GM19372 (cell line): ENCODE results near the gene RXRA.
"Not testable (repeated sequence)": the region's sequence is repeated elsewhere in the genome, so short reads cannot be mapped to it uniquely, and the experiment has no call there.

ENCODE experiments used
- ATAC-seq: cut with Tn5 transposase; IDR thresholded peaks from one replicate; pipeline ENCODE4 v1.9.1; 2021; ENCODE audit warnings: mild to moderate bottlenecking, low read depth, moderate library complexity; ENCODE audit not compliant: unreplicated experiment

The RXRA gene

DNA sequence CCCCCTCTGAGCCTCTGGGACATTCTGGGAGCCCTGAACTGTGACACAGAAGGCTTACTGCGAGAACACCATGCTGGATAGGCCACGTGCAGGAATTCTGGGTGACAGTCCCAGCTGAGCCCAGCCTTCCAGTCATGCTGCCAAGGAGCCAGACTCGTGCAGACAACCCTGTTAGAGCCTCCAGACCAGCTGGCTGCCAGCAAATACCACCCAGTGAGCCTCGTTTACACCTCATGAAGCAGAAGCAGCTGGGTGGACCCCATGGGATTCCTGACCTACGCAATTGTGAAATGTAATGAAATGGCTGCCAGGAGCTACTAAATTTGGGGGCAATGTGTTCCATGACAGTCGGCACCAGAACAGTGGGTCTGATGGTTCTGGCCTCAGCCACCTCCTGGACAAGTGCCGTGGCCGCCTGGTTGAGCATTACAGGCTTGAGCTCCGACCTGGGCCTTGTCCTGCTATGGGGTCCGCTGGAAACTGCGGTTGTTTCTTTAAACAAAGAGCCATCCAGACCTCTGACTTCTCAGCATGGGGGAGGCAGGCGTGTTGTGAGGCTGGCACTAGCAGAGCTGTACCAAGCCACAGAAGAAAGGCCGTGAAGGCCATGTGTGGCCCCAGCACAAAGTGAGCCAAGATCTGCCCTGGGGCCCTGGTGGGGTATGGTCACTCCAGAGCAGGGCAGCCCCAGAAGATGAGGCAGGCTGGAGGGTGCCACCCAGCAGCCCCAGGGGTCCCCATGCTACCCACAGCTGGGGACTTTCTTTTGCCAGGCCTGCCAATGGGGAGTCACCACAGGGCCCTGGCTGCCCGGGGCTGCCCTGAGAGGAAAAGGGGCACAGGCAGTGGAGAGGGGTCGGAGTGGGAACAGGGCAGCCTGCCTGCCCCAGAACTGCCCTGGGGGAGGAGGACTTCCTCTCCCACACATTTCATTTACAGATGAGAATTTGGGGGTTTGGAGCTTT is 19.3 kb upstream of the RXRA start:
- no peak for ATAC-seq

DNA sequence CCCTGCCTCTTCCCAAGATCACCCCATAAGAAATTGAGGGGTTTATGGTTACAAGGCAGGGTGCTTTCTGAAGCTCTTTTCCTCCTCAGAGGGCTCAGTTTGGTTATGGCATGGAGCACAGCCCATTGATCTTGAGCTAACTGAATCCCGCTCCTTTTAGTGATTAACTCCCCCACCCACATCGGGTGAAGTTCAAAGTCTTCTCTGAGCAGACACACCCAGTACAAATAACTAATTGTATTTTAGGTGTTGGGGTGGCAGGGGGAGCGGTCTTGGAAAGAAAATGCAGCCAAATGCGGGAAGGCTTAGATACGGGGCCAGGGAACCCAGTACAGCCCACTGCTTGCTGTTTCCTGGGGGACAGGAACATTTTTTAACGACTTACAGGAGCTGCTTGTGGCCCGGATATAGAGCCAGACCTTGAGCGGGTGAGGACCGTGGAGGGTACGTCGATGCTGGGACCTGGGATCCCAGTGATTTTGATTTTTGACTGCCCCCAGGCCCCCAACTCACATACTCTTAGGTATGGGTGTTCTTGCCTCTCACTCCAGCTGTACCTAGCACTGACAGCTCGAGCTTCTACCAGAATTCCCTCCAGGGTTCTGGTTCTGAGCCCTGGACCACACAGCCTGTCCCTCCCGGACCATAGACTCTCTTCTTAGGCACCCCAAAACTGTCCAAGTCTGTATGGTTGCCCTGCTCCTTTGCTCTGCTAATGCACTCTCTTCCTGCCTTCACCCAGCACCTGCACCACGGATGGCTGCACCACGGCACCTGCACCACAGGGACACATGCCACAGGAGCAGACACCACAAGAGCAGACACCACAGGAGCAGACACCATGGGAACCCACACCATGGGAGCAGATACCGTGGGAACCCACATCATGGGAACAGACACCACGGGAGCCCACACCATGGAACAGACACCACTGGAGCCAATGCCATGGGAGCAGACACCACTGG is 18.3 kb upstream of the RXRA start:
- ATAC-seq, result no peak

DNA sequence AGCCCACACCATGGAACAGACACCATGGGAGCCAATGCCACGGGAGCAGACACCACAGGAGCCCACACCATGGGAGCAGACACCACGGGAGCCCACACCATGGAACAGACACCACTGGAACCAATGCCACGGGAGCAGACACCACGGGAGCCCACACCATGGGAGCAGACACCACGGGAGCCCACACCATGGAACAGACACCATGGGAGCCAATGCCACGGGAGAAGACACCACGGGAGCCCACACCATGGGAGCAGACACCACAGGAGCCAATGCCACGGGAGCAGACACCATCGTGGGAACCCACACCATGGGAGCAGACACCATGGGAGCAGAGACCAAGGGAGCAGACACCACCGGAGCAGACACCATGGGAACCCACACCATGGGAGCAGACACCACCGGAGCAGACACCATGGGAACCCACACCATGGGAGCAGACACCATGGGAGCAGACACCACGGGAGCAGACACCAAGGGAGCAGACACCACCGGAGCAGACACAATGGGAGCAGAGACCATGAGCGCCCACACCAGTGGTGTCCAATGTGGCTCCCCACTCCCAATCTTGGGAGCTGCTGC is 17.5 kb upstream of the RXRA start:
- ATAC-seq, result not testable (repeated sequence)

DNA sequence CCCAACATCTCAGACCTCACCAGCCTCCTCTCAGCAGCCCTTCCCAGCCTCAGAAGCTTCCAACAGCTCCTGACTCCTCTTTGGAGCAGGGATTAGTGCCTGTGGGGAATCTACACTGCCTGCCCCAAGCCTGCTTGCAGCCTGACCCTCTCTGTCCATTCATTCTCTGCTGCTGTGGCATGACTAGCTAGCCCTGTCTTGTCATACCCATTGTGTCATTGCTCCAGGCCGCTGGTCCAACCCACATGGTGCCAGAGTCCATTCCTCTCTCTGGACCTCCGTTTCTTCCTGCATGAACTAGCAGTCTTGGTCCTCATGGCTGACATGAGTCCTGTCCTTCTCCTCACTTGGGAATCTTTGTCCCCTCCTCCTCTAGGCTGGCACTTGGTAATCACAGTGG is 12.8 kb upstream of the RXRA start:
- no peak for ATAC-seq

DNA sequence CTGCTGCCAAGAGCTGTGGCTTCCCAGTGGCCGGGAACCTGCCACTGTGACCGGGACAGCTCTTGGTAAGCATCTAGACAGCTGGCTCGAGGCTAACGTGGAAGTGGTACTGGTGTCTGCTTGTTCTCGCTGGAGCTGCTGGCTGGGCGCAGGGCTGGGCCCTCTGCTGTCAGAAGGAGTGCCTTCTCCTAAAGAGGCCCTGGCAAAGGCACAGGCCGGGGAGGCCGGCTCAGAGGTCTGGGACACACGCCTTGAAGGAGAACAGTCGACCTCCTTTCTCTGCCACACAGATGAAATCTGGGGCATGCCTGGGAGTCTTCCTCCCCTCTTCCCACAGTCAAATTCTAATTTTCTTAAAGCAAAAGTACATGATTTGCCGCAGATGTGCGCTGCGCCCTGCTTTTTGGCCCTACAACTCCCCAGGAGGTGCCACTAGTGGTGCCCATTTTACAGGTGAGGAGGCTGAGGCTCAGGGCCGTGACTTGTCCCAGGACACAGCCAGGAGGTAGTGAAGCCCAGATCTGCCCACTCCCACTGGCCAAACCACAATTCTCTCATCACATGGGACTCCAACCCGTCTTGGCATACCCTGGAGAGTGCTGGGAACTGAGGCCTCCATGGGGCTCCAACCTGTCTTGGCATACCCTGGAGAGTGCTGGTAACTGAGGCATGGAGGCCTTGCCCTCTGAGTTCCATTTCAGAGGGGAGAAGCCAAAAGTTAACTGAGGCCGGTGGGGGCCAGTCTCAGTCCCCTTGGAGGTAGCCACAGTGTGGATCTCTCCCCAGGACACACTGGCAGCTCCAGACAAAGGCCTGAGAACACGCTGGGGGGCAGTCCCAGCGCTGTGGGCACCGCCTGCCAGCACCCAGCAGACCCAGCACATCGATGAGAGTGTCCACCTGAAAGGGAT is 12.0 kb upstream of the RXRA start:
- no peak for ATAC-seq

DNA sequence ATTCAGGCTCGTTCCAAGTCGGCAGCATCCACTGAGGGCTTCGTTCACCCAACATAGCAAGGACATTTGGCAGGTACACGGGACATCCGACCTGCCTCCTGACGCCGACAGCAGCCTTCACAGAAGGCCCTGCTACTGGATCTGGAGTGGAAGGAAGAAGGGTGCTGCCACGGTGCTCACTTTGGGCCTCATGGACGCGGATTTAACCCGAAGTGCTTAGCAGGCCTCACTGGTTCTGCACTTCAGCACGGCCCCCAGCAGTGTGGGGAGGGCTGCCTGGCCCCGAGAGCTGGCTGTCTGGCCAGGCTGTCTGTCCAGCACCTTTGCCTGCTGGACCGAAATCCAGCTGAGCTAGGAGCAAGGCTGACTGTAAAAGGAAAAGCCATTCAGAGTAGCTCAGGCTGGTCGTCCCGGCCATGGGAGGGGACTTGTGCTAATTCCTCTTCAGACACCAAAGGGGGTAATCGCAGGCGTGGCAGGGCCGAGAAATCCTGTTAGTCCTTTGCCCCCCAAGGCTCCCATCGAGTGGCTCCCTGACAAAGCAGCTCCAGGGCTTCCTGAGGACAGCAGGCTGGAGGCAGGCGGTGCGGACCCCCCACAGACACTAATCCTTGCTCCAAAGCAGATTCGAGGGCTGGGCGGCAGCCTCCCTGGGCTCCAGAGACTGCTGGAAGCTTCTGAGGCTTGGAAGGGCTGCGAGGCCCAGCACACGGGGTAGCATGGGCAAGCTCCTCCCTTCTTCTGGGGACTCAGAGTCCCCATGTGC is 11.1 kb upstream of the RXRA start:
- no peak for ATAC-seq

DNA sequence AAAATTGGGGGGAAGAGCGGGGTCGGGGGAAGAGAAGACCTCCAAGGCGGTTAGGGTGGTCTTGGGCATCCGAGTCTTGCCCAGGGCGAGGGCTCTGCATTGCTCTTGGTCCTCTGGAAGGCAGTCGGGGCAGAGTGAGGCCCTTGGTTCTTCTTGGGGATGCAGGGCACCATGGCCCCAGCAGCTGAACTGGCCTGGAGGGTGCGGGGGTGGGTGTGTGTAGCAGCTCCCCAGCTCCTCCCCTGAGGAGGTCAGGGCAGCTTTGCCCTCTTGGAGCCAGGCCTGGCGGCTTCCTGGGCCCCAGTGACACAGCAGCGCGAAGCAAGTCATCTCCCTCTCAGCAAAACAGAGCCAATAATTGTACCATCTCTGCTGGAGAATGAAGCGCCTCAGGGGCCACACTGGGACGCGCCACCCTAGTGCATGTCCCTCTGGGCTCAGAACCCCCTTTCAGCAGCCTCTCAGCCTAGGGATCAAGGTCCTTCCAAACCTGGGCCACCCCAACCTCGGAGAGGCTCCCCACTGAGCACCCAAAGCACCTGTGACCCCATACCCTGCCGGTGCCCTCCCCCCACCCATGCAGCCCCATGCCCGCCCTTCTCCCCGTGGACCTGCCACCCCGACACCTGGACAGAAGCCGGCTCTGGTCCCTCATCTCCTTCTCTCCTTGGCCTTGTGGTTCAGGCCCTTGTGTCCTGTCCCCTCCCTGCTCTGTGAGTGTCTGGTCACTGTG is 10.4 kb upstream of the RXRA start:
- ATAC-seq, result no peak

DNA sequence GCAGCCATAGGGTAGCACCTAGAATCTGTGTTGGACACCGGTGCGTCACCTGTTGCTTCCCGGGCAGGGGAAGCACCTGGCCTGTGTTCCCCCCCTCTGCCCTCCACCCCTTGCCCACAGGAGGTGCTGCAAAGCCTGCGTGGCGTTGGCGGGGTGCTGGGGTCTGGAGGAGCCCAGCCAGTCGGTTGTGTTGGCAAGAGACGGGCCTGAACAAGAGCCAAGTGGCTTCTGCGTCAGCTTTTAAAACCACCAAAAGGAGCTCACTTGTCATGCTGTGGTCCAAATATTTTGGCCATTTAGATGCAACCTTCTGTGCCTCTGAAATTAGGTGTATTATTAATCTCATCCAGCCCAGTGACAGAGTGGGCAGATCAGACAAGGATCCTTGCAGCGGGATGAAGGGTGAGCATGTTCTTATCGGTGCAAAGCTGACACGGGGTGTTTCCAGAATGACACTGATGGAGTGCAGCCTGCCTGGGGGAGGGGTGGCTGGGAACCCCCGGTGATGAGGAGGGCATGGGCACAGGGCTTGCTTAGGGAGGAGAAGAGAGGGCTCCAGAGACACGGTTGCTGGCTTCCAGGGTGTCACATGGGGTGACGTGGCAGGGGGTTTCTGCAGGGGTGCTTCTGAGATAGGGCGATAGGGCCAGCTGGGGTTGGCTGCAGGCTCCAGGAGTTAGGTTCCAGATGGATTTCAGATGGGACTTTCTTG is 9.7 kb upstream of the RXRA start:
- no peak for ATAC-seq

DNA sequence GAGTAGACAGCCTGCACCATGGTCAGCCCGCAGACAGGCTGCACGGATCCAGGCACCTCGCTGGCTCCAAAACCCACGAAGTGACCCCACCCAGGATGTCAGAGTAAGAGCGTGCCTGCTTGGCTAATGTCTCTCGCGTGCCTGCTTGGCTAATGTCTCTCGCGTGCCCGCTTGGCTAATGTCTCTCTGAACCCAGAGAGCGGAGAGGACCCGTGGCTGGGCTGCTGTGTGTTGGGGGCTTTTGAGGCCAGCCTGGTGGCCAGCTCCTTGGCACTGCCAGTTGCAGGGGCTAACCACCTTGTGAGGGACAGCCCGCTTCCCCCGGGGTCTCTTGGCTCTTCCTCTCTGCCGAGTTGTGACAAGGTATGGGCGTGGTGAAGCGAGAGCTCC is 8.9 kb upstream of the RXRA start:
- ATAC-seq, result no peak

DNA sequence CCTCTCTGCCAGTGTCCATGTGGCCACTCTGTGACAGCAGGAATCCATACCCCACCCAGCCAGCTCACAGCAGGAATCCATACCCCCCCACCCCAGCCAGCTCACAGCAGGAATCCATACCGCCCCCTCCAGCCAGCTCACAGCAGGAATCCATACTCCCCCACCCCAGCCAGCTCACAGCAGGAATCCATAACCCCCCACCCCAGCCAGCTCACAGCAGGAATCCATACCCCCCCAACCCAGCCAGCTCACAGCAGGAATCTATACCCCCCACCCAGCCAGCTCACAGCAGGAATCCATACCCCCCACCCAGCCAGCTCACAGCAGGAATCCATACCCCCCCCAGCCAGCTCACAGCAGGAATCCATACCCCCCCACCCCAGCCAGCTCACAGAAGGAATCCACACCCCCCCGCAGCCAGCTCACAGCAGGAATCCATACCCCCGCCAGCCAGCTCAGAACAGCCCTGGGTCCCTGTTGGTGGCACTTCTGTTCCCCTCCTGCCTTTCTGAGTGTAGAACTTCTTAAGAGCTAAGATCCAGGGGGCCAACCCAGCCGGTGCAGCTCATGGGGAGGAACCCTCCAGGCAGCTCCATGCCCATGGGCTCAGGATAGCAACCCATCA is 8.4 kb upstream of the RXRA start:
- ATAC-seq, result no peak

DNA sequence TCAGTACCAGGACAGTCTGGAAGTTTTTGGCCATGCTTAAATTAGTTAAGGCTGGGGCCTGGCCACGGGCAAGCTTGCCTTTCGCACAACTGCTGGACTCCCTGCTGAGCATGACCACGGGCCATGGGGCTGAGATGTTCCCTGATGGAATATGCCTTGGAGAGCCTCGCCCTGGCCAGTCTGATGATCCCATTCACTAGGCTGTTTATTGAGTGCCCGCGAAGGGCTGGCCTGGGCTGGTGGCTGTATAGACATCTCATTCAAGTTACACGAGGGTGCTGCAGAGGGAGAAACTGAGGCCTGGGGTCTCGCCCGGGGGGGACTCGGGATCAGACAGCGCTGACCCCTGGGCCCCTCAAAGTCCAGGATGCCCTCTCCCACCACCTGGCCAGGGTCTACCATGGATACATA is 7.8 kb upstream of the RXRA start:
- no peak for ATAC-seq

DNA sequence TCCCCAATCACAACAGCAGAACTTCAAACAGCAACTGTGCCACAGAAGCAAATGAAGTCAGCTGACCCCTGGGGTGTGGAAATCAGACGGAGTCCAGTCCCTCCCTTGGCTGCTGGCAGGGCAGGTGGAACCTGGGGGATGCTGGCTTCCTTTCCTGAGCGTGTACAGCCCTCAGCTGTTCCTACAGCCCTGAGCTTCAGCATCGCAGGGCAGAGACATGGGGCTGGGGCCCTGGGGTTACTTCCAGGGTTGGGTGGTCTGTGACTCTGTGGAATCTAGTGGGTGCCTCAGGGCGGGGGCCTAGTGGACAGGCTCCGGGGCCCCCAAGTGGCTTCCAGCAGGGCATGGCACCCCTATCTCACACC is 7.3 kb upstream of the RXRA start:
- no peak for ATAC-seq

DNA sequence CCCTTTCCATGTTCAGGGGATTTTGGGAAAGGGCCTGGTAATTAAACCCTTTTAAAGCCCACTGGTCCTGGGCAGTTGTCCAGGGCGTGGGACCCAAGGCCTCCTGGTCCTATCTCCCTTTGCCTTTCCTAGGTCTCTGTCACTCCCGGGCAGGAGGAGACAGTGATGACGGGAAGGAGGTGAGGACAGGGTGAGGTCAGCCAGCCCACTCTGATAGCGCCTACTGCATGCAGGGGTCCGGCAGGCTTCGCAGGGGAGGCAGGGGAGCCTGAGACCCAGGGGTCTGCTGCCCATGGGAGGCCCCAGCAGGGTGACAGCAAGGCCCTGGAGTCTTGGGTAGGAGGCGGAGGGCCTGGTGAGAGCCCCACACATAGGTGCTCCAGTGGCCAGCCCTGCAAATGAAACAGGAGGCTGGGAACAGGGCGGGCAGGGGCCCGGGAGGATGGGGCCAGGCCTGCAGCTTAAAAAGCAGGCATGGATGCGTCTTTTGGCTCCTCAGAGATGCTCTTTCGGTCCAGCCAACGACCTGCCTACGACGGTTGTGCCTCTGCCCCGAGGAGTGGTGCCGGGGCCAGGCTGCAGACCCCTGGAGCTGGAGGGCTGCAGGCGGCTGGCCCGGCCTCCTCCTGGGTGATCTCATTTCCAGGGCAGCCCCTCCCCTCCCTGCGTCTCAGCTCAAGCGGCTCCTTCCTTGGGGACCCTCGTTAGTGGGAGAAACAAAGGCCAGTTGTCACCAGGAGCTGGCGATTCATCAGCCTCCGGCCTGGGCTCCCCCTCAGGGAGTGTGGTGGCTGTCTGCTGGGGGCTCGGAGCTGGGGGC is 6.7 kb upstream of the RXRA start:
- ATAC-seq, result no peak

DNA sequence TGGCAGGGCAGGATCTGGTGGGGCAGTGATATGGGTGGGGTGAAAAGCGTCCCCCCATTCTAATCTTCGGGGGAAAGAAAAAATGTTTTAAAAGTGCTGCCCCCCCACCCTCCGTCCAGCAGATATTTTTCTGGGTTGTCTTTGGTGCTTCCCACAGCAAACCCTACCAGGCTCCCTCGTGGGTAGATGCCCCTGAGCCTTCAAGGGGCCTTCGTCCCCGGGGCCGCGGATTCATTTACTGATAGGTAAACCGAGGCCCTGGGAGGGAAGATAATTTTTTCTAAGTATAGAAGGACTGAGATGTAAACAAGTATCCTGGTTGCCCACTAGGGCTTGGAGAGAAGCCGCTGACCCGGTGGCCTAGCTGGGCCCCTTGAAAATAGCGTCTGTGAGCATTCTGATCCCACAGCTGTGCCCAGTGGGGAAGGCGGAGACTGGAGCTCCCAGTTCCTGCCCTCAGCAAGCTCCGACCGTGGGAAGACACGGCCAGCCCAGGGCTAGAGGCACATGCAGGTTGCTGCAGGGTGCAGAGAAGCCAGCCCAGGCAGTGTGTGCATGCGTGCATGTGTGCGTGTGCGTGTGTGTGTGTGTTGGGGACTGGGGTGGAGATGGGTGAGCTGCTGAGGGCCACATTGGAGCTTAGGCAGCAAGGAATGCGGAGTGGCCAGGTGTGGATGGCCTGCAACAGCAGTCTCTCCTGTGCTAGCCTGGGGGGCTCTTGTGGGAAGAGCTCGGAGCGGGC is 6.0 kb upstream of the RXRA start:
- no peak for ATAC-seq

DNA sequence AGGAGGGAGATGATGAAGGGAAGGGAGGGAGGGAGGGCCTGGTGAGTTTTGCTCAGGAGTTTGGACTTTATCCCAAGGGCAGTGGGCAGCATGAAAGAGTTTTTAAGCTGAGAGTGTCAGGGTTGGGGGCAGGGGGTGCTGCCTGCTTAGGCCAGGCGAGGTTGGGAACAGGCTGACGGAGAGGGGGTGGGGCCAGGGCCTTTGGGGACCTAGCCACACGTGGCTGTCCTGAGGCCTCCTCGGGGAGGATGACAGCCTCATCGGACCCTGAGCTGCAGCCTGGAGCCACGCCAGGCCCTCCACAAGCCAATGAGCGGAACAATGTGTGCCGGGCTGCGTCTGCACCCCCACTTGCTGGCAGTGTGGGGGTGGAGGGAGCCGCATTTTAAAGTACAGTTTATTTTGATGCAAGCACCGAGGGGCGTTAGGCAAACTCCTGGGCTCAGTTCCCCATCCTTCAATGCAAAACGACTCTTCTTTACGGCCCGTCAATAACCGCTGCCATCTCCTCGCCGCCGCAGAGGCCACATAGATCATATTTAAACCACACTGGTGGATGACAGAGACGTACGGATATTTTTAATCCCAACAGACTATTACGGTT is 5.3 kb upstream of the RXRA start:
- no peak for ATAC-seq

DNA sequence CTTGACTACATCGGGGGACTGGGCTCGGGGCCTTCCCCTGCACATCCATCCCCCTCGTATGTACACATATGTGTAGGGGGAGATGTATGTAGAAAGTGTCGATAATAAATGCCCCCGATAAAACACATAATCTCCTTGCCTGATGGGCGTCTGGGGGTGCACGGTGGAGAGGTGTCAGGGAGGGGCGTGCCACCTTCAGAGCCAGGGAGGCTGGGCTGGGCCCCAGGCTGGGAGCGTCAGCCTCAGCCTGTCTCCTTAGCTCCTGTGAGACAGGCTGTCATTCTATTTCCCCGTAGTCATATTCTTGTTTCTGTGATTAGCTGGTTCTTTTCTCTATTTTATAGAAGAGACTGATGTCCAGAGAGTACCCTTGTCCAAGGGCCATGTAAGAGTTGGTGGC is 4.7 kb upstream of the RXRA start:
- no peak for ATAC-seq
